Astrocyte (in vitro differentiated cells and primary cell): ENCODE data around the gene ITGAX. TPM values are rescaled to one million over a fixed set of nuclear protein-coding genes. Genes with fewer than 3 reads are reported as not detected.

ENCODE experiments used
- DNase-seq: peaks from one replicate; pipeline ENCODE4 v3.0.0-alpha.2; 2010; ENCODE audit warnings: low read depth
- FAIRE-seq: peaks from 2 replicates; lab custom pipeline; 2011; peaks lifted over from hg19 to GRCh38; lab: Jason Lieb, UNC
- H2AFZ ChIP-seq: 2 replicates; pipeline ENCODE4 v1.6.0; 2012; ENCODE audit warnings: low read depth, low read length, inconsistent platforms
- H3K27ac ChIP-seq: 2 replicates; pipeline ENCODE4 v1.5.1; 2011; ENCODE audit warnings: low read depth, low read length, inconsistent platforms
- H3K27me3 ChIP-seq: 2 replicates; pipeline ENCODE4 v1.6.0; 2011; ENCODE audit warnings: low read length, inconsistent platforms; ENCODE audit not compliant: insufficient read depth
- H3K36me3 ChIP-seq: 2 replicates; pipeline ENCODE4 v1.5.1; 2011; ENCODE audit warnings: low read length, inconsistent platforms; ENCODE audit not compliant: insufficient read depth
- H3K4me1 ChIP-seq: 2 replicates; pipeline ENCODE4 v1.5.1; 2011; ENCODE audit warnings: low read length, inconsistent platforms; ENCODE audit not compliant: insufficient read depth
- H3K4me2 ChIP-seq: 2 replicates; pipeline ENCODE4 v1.6.0; 2012; ENCODE audit warnings: low read length, inconsistent platforms
- H3K4me3 ChIP-seq: 2 replicates; pipeline ENCODE4 v1.5.1; 2011; ENCODE audit warnings: low read depth, mild to moderate bottlenecking, low read length, inconsistent platforms; ENCODE audit not compliant: insufficient read depth
- H3K79me2 ChIP-seq: 2 replicates; pipeline ENCODE4 v1.6.0; 2012; ENCODE audit warnings: mild to moderate bottlenecking, low read length, inconsistent platforms; ENCODE audit not compliant: insufficient read depth
- H3K9ac ChIP-seq: 2 replicates; pipeline ENCODE4 v1.6.0; 2012; ENCODE audit warnings: mild to moderate bottlenecking, low read length, inconsistent platforms
- H3K9me3 ChIP-seq: 2 replicates; pipeline ENCODE4 v1.5.1; 2012; ENCODE audit warnings: low read depth, mild to moderate bottlenecking, low read length, inconsistent platforms; ENCODE audit not compliant: insufficient read depth
- H4K20me1 ChIP-seq: 2 replicates; pipeline ENCODE4 v1.6.0; 2012; ENCODE audit warnings: low read length, inconsistent platforms; ENCODE audit not compliant: insufficient read depth
- H3K27ac Mint-ChIP-seq: one replicate; pipeline ENCODE4 v1.8.0; 2021; ENCODE audit warnings: mild to moderate bottlenecking, mixed read lengths; ENCODE audit not compliant: unreplicated experiment
- H3K27me3 Mint-ChIP-seq: one replicate; pipeline ENCODE4 v1.8.0; 2021; ENCODE audit warnings: low read depth, mixed read lengths; ENCODE audit not compliant: unreplicated experiment
- H3K36me3 Mint-ChIP-seq: one replicate; pipeline ENCODE4 v1.8.0; 2021; ENCODE audit warnings: low read depth, mixed read lengths; ENCODE audit not compliant: unreplicated experiment
- H3K4me1 Mint-ChIP-seq: one replicate; pipeline ENCODE4 v1.8.0; 2021; ENCODE audit warnings: low read depth, mixed read lengths; ENCODE audit not compliant: unreplicated experiment
- H3K4me3 Mint-ChIP-seq: one replicate; pipeline ENCODE4 v1.8.0; 2021; ENCODE audit warnings: mild to moderate bottlenecking, moderate library complexity, mixed read lengths; ENCODE audit not compliant: unreplicated experiment
- H3K9me3 Mint-ChIP-seq: one replicate; pipeline ENCODE4 v1.8.0; 2021; ENCODE audit warnings: mild to moderate bottlenecking, mixed read lengths; ENCODE audit not compliant: unreplicated experiment
- CTCF ChIP-seq: IDR thresholded peaks from 2 replicates; pipeline ENCODE4 v1.5.1; 2011; ENCODE audit warnings: low read depth, mild to moderate bottlenecking, inconsistent platforms, low read length, moderate library complexity; ENCODE audit not compliant: insufficient read depth
- EZH2 ChIP-seq: IDR thresholded peaks from 2 replicates; pipeline ENCODE4 v1.6.1; 2012; ENCODE audit warnings: mild to moderate bottlenecking, low read length, inconsistent platforms; ENCODE audit not compliant: insufficient read depth
- total RNA-seq: library from RNA; stranded (reverse); gene quantifications from 2 replicates; pipeline ENCODE4 v1.2.1, GENCODE V29; 2021

ITGAX gene
- total RNA-seq, 1 donor from 2014 or later = 0.27 TPM

- TF ChIP-seq EZH2 = no peak
- peaks cover 31% of the 10 kb centered on the region for H3K9me3 Mint-ChIP-seq
- H3K36me3 ChIP-seq = no peaks in the 10 kb centered on the region
- H3K4me3 ChIP-seq = no peak overlapping the region
- H3K27ac Mint-ChIP-seq = no peak overlapping the region
- H3K4me1 Mint-ChIP-seq = no peaks in the 10 kb centered on the region
- no peaks in the 10 kb centered on the region for H4K20me1 ChIP-seq
- no peaks in the 10 kb centered on the region for H3K79me2 ChIP-seq
- H3K9ac ChIP-seq = no peak overlapping the region
- peaks cover 54% of the 10 kb centered on the region for H3K27me3 Mint-ChIP-seq
- no peak overlapping the region for H3K4me3 Mint-ChIP-seq
- H3K4me1 ChIP-seq = no peaks in the 10 kb centered on the region
- no peaks in the 10 kb centered on the region for H3K27me3 ChIP-seq
- H2AFZ ChIP-seq = no peak overlapping the region
- no peak for DNase-seq
- FAIRE-seq = no peak
- H3K9me3 ChIP-seq = no peaks in the 10 kb centered on the region
- peaks cover 4% of the 10 kb centered on the region for H3K36me3 Mint-ChIP-seq
- no peak overlapping the region for H3K27ac ChIP-seq
- no peak overlapping the region for H3K4me2 ChIP-seq
These were observed 62.9 kb downstream of the ITGAX start for GRCh38 chr16:31417916-31418315.

DNA sequence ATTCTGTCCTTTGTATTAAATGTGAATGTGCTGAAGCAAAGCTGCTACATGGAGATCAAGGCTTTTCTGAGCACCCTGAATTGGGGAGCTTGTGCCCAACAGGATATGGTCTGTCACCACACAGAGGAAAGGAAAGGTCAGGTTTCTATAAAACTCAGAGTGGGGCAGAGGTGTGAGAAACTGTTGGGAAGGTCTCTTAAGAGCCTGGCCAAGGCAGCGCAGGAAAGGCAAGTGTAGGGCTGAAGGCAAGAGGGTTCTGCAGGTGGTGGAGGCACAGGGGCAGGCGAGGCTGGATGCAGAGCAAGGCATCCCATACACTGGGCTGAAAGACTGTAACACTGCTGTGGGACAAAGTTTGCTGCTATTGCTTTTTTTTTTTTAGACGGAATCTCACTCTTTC is 65.1 kb downstream of the ITGAX start:
- peaks cover 53% of the 10 kb centered on the region for H3K27me3 Mint-ChIP-seq
- no peaks in the 10 kb centered on the region for H3K27me3 ChIP-seq
- FAIRE-seq = no peak

GRCh38 chr16:31421587-31421986 is 66.6 kb downstream of the ITGAX start:
- DNase-seq (no peak), FAIRE-seq (no peak)
- Histone ChIP-seq H3K27me3 (no peaks in the 10 kb centered on the region), H3K9me3 (no peaks in the 10 kb centered on the region), H3K9ac (no peak overlapping the region), H3K79me2 (no peaks in the 10 kb centered on the region), H2AFZ (no peak overlapping the region), H3K4me3 (no peak overlapping the region), H3K4me1 (no peaks in the 10 kb centered on the region), H3K4me2 (no peak overlapping the region), H3K27ac (no peak overlapping the region), H3K36me3 (no peaks in the 10 kb centered on the region), H4K20me1 (no peaks in the 10 kb centered on the region)
- Mint-ChIP-seq H3K4me3 (no peak overlapping the region), H3K36me3 (peaks cover 4% of the 10 kb centered on the region), H3K9me3 (peaks cover 46% of the 10 kb centered on the region), H3K4me1 (no peaks in the 10 kb centered on the region), H3K27me3 (peaks cover 49% of the 10 kb centered on the region), H3K27ac (no peak overlapping the region)
- TF ChIP-seq EZH2 (no peak), CTCF (no peak)

More for the DNA sequence above, 65.1 kb downstream of the ITGAX start:
- no peak overlapping the region for H3K4me3 Mint-ChIP-seq
- Histone ChIP-seq H3K36me3 (no peaks in the 10 kb centered on the region), H3K9ac (no peak overlapping the region), H4K20me1 (no peaks in the 10 kb centered on the region), H3K4me2 (no peak overlapping the region), H3K9me3 (no peaks in the 10 kb centered on the region), H3K79me2 (no peaks in the 10 kb centered on the region), H3K27ac (no peak overlapping the region), H2AFZ (no peak overlapping the region), H3K4me3 (no peak overlapping the region), H3K4me1 (no peaks in the 10 kb centered on the region)
- no peaks in the 10 kb centered on the region for H3K4me1 Mint-ChIP-seq
- H3K9me3 Mint-ChIP-seq = peaks cover 46% of the 10 kb centered on the region
- H3K27ac Mint-ChIP-seq = no peak overlapping the region
- H3K36me3 Mint-ChIP-seq = peaks cover 4% of the 10 kb centered on the region
- TF ChIP-seq EZH2 (no peak), CTCF (no peak)
- DNase-seq = no peak
